T follicular helper cell (primary cell): ENCODE results near the gene SKAP1.
"Not testable (repeated sequence)": the region's sequence is repeated elsewhere in the genome, so short reads cannot be mapped to it uniquely, and the experiment has no call there.

Experiments
- DNase-seq: peaks from one replicate; pipeline ENCODE4 v3.0.0-alpha.2; 2020; ENCODE audit warnings: low read depth

The SKAP1 gene

GRCh38 chr17:48285614-48286013 lies 144.4 kb downstream of the SKAP1 start:
- DNase-seq, result no peak

GRCh38 chr17:48283907-48284306 lies 146.1 kb downstream of the SKAP1 start:
- DNase-seq, result no peak

- no peak for DNase-seq
Observed at GRCh38 chr17:48283411-48283810, 146.6 kb downstream of the SKAP1 start.

- DNase-seq, result no peak
Observed at GRCh38 chr17:48282303-48282702, 147.7 kb downstream of the SKAP1 start.

GRCh38 chr17:48278760-48279491 lies 151.1 kb downstream of the SKAP1 start:
- no peak for DNase-seq

- DNase-seq, result no peak
Observed at GRCh38 chr17:48276776-48277175, 153.2 kb downstream of the SKAP1 start.

- no peak for DNase-seq
Observed at GRCh38 chr17:48270899-48271298, 159.1 kb downstream of the SKAP1 start.

GRCh38 chr17:48269209-48269608 lies 160.8 kb downstream of the SKAP1 start:
- no peak for DNase-seq

- no peak for DNase-seq
Observed at GRCh38 chr17:48263731-48264035, 166.3 kb downstream of the SKAP1 start.

GRCh38 chr17:48262982-48263730 lies 166.9 kb downstream of the SKAP1 start:
- no peak for DNase-seq

- no peak for DNase-seq
Observed at GRCh38 chr17:48261297-48261880, 168.6 kb downstream of the SKAP1 start.

- no peak for DNase-seq
Observed at GRCh38 chr17:48259694-48260291, 170.2 kb downstream of the SKAP1 start.

GRCh38 chr17:48258331-48258730 lies 171.7 kb downstream of the SKAP1 start:
- DNase-seq, result no peak

- DNase-seq, result no peak
Observed at GRCh38 chr17:48255759-48256158, 174.3 kb downstream of the SKAP1 start.

- DNase-seq, result no peak
Observed at GRCh38 chr17:48254896-48255295, 175.1 kb downstream of the SKAP1 start.

GRCh38 chr17:48253975-48254374 lies 176.0 kb downstream of the SKAP1 start:
- DNase-seq, result no peak

- no peak for DNase-seq
Observed at GRCh38 chr17:48251950-48252349, 178.1 kb downstream of the SKAP1 start.

- DNase-seq, result no peak
Observed at GRCh38 chr17:48250949-48251348, 179.1 kb downstream of the SKAP1 start.

- not testable (repeated sequence) for DNase-seq
Observed at GRCh38 chr17:48250059-48250458, 180.0 kb downstream of the SKAP1 start.

GRCh38 chr17:48247603-48248002 lies 182.4 kb downstream of the SKAP1 start:
- no peak for DNase-seq

- no peak for DNase-seq
Observed at GRCh38 chr17:48247038-48247437, 183.0 kb downstream of the SKAP1 start.

GRCh38 chr17:48246612-48247011 lies 183.4 kb downstream of the SKAP1 start:
- no peak for DNase-seq
